ENCODE measurements around the gene SERPINA5. TPM values are rescaled to one million over a fixed set of nuclear protein-coding genes. Genes with fewer than 3 reads are reported as not detected.

The SERPINA5 gene
- total and polyA plus RNA-seq, 2 of the 13 experiments (the other 11 are each of a cell fraction or from before 2014, with no cell fraction given): 449 to 498 TPM

GRCh38 chr14:94601884-94602391, 20.7 kb downstream of the SERPINA5 start (continued):
- TF ChIP-seq ZNF20 (CRISPR knock-in tag; IDR thresholded peaks at IDR 0.05) (no peak), ZNF83 (CRISPR knock-in tag; IDR thresholded peaks at IDR 0.05; ENCODE audit: borderline replicate concordance) (no peak), MXD4 (CRISPR knock-in tag; IDR thresholded peaks at IDR 0.05) (no peak), ZNF329 (CRISPR knock-in tag; IDR thresholded peaks at IDR 0.05; ENCODE audit: low read depth) (no peak), ZNF468 (CRISPR knock-in tag; IDR thresholded peaks at IDR 0.05) (no peak), BORCS8-MEF2B (CRISPR knock-in tag; IDR thresholded peaks at IDR 0.05) (no peak), NFE2L2 (IDR thresholded peaks at IDR 0.05; ENCODE audit: low read length) (peak; percentile 92), ZNF12 (CRISPR knock-in tag; IDR thresholded peaks at IDR 0.05) (no peak), PHF21A (CRISPR knock-in tag; IDR thresholded peaks at IDR 0.05) (0 out of 2 replicates have a peak, but pooled peaks have one; percentile 8), EP300 (IDR thresholded peaks at IDR 0.05; ENCODE audit: low read depth in 2 of 2, low read length in 2 of 2) (0 out of 4 replicates have a peak, but pooled peaks of 1 of the 2 experiments have one; percentile 9), EP300 (CRISPR knock-in tag; IDR thresholded peaks at IDR 0.05; ENCODE audit: borderline replicate concordance) (no peak), ARID5B (CRISPR knock-in tag; IDR thresholded peaks at IDR 0.05) (no peak), DBP (CRISPR knock-in tag; IDR thresholded peaks at IDR 0.05; ENCODE audit: not compliant biosample characterization) (no peak), RNF2 (conservative IDR thresholded peaks at IDR 0.05; ENCODE audit: low read depth) (no peak)
- TF ChIP-seq, protein P1, sequence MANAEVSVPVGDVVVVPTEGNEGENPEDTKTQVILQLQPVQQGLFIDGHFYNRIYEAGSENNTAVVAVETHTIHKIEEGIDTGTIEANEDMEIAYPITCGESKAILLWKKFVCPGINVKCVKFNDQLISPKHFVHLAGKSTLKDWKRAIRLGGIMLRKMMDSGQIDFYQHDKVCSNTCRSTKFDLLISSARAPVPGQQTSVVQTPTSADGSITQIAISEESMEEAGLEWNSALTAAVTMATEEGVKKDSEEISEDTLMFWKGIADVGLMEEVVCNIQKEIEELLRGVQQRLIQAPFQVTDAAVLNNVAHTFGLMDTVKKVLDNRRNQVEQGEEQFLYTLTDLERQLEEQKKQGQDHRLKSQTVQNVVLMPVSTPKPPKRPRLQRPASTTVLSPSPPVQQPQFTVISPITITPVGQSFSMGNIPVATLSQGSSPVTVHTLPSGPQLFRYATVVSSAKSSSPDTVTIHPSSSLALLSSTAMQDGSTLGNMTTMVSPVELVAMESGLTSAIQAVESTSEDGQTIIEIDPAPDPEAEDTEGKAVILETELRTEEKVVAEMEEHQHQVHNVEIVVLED (CRISPR knock-in tag; IDR thresholded peaks at IDR 0.05; ENCODE audit: borderline replicate concordance): no peak
- TF ChIP-seq, protein P2, sequence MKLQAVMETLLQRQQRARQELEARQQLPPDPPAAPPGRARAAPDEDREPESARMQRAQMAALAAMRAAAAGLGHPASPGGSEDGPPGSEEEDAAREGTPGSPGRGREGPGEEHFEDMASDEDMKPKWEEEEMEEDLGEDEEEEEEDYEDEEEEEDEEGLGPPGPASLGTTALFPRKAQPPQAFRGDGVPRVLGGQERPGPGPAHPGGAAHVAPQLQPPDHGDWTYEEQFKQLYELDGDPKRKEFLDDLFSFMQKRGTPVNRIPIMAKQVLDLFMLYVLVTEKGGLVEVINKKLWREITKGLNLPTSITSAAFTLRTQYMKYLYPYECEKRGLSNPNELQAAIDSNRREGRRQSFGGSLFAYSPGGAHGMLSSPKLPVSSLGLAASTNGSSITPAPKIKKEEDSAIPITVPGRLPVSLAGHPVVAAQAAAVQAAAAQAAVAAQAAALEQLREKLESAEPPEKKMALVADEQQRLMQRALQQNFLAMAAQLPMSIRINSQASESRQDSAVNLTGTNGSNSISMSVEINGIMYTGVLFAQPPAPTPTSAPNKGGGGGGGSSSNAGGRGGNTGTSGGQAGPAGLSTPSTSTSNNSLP (IDR thresholded peaks at IDR 0.05; ENCODE audit: low read depth, low read length): no peak
- TF ChIP-seq, protein P3, sequence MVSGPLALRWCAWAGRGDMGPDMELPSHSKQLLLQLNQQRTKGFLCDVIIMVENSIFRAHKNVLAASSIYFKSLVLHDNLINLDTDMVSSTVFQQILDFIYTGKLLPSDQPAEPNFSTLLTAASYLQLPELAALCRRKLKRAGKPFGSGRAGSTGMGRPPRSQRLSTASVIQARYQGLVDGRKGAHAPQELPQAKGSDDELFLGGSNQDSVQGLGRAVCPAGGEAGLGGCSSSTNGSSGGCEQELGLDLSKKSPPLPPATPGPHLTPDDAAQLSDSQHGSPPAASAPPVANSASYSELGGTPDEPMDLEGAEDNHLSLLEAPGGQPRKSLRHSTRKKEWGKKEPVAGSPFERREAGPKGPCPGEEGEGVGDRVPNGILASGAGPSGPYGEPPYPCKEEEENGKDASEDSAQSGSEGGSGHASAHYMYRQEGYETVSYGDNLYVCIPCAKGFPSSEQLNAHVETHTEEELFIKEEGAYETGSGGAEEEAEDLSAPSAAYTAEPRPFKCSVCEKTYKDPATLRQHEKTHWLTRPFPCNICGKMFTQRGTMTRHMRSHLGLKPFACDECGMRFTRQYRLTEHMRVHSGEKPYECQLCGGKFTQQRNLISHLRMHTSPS (CRISPR knock-in tag; IDR thresholded peaks at IDR 0.05; ENCODE audit: low read depth): no peak
- TF ChIP-seq, protein P4, sequence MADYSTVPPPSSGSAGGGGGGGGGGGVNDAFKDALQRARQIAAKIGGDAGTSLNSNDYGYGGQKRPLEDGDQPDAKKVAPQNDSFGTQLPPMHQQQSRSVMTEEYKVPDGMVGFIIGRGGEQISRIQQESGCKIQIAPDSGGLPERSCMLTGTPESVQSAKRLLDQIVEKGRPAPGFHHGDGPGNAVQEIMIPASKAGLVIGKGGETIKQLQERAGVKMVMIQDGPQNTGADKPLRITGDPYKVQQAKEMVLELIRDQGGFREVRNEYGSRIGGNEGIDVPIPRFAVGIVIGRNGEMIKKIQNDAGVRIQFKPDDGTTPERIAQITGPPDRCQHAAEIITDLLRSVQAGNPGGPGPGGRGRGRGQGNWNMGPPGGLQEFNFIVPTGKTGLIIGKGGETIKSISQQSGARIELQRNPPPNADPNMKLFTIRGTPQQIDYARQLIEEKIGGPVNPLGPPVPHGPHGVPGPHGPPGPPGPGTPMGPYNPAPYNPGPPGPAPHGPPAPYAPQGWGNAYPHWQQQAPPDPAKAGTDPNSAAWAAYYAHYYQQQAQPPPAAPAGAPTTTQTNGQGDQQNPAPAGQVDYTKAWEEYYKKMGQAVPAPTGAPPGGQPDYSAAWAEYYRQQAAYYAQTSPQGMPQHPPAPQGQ (CRISPR knock-in tag; IDR thresholded peaks at IDR 0.05; ENCODE audit: borderline replicate concordance): no peak
